Spleen (tissue), 11 donors: ENCODE data around the gene TRIM14. TPM values are rescaled to one million over a fixed set of nuclear protein-coding genes. Genes with fewer than 3 reads are reported as not detected.

ENCODE experiments used
- DNase-seq: peaks from one replicate; pipeline ENCODE4 v3.0.0-alpha.2; 2020
- H3K27ac ChIP-seq, 8 donors: fragments of 200-600 bp; sonication (generic) in 7 of 8; 1 replicate in 4 of 8; 2 replicates in 4 of 8; pipeline versions ENCODE4 v1.5.0 to v1.8.0; 2016 to 2021; ENCODE audit warnings: inconsistent platforms in 4 of 8, mild to moderate bottlenecking in 4 of 8, moderate library complexity in 1 of 8
- H3K27me3 ChIP-seq, 7 donors: fragments of 200-600 bp; sonication (generic) in 6 of 7; replicated peaks in 1 of 7; 1 replicate in 4 of 7; 2 replicates in 3 of 7; pipeline versions ENCODE4 v1.5.0 to v1.8.0; 2016 to 2021; ENCODE audit warnings: inconsistent platforms in 3 of 7, mild to moderate bottlenecking in 1 of 7
- H3K36me3 ChIP-seq, 6 donors: fragments of 200-600 bp; sonication (generic) in 5 of 6; 1 replicate in 4 of 6; 2 replicates in 2 of 6; pipeline versions ENCODE4 v1.5.0 to v1.8.0; 2016 to 2021; ENCODE audit warnings: inconsistent platforms in 2 of 6
- H3K4me1 ChIP-seq, 6 donors: fragments of 200-600 bp; sonication (generic) in 5 of 6; 1 replicate in 3 of 6; 2 replicates in 3 of 6; pipeline versions ENCODE4 v1.5.0 to v1.8.0; 2016 to 2021; ENCODE audit warnings: inconsistent platforms in 3 of 6
- H3K4me3 ChIP-seq, 8 donors: fragments of 200-600 bp; sonication (generic) in 7 of 8; 1 replicate in 4 of 8; 2 replicates in 4 of 8; pipeline versions ENCODE4 v1.5.0 to v1.8.0; 2016 to 2021; ENCODE audit warnings: inconsistent platforms in 4 of 8, mild to moderate bottlenecking in 4 of 8, moderate library complexity in 2 of 8
- H3K9me3 ChIP-seq, 8 donors: fragments of 200-600 bp; sonication (generic) in 7 of 8; 1 replicate in 4 of 8; 2 replicates in 4 of 8; pipeline versions ENCODE4 v1.5.0 to v1.8.0; 2016 to 2021; ENCODE audit warnings: inconsistent platforms in 4 of 8
- POLR2A ChIP-seq, 3 donors: fragments of 450-650 bp; IDR thresholded peaks; one replicate each; pipeline ENCODE4 v1.5.1; 2017; ENCODE audit warnings: antibody characterized with exemption in 3 of 3, mild to moderate bottlenecking in 1 of 3
- POLR2AphosphoS5 ChIP-seq, 3 donors: sonication (generic); formaldehyde crosslinking; IDR thresholded peaks; one replicate each; pipeline ENCODE4 v1.5.1; 2017; ENCODE audit warnings: antibody characterized with exemption in 3 of 3
- WGBS, 5 donors: extraction: QIAGEN DNeasy Blood & Tissue Kit in 3 of 5; methylation state at CpG; one replicate each; pipeline versions ENCODE4 v1.1.5 to v1.1.7; 2013 to 2018; 5-methylcytosine and 5-hydroxymethylcytosine counted together
- intact Hi-C: fragments of 100-400 bp; cut with DNase I; formaldehyde crosslinking; loops from one replicate; pipeline ENCODE4 v1.15.0; 2023; ENCODE audit warnings: low total_unique reads
- polyA plus RNA-seq, 3 donors: library from polyadenylated mRNA; stranded (reverse); fragments of 200-250 nt; gene quantifications; one replicate each; pipeline ENCODE4 v1.2.1, GENCODE V29; 2013
- total RNA-seq, 7 donors: library from RNA; depleted of rRNA in 3 of 7; stranded (reverse); fragments of >200 nt in 3 of 7; fragmentation: NEBNext Ultra II Directional in 4 of 7; extraction: Animal tissue kit (Norgen Biotek cat#: 25700) in 4 of 7; gene quantifications; one replicate each; pipeline versions ENCODE4 v1.1.0 to v1.2.1, GENCODE V29; 2016 to 2021
- TF ChIP-seq, protein P1 (sequence below), 11 experiments: fragments of 200-600 bp in 7 of 11; fragments of 450-650 bp in 4 of 11; sonication (generic) in 4 of 11; IDR thresholded peaks in 8 of 11; conservative IDR thresholded peaks in 3 of 11; 1 replicate in 7 of 11; 2 replicates in 4 of 11; pipeline versions ENCODE4 v1.4.0 to v1.8.0; 2016 to 2021; ENCODE audit warnings: antibody characterized with exemption in 11 of 11, inconsistent platforms in 4 of 11, mild to moderate bottlenecking in 1 of 11
- donor health status: healthy with polysubstance abuse.
- donor health status: DM: no; HTN: no; CAD: no; lungs with moderate emphysema.
- donor health status: DM: no; HTN: no; CAD: no.
- donor health status: Bipolar disorder and iron deficiency.
- donor health status: healthy.
- donor health status: DM: no; HTN: no; CAD: no.
- donor health status: DM: yes; HTN: yes; CAD: no.

The TRIM14 gene
- total and polyA plus RNA-seq, 10 donors = 11.9 to 92.9 (median 58.1) TPM

DNA sequence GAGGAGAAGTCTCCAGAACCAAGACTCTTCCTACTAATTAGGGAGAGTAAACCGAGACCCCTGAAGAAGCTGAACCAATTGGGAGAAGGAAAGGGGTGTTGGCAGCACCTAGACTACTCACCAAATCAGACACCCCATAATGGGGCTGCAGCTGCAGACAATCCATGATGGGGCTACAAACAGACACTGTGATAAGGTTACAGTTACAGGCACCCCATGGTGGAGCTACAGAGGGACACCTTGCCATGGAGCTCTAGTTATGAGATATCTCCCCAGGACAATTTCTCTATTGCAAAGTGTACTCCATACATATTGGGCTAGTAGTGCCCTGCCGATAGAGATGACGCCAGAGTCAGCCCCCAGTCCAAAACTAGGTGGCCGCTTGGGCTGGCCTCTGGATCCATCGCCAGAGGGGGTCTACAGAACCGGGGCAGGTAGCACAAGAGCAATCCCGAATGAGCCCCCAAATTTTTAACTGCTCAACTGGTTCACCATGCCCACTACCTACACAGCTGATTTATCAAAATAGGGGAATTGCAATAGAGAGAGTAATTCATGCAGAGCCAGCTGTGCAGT is 64.6 kb downstream of the TRIM14 start:
- 93 to 100% (median 95%) methylated on average over 6 to 7 of the region's 7 CpGs for WGBS, 5 donors
- Histone ChIP-seq H3K4me3 (no peak overlapping the region), H3K27ac (no peak overlapping the region), H3K27me3 (no peaks in the 10 kb centered on the region), H3K36me3 (peaks cover 0 to 4% (median 0%) of the 10 kb centered on the region in 6 donors), H3K4me1 (peaks cover 6 to 34% (median 28%) of the 10 kb centered on the region in 6 donors), H3K9me3 (no peaks in the 10 kb centered on the region)
- DNase-seq = no peak
- intact Hi-C loops = no loop called here
- TF ChIP-seq POLR2A (IDR thresholded peaks at IDR 0.05) (no peak), POLR2AphosphoS5 (IDR thresholded peaks at IDR 0.05) (no peak)
- TF ChIP-seq, protein P1, sequence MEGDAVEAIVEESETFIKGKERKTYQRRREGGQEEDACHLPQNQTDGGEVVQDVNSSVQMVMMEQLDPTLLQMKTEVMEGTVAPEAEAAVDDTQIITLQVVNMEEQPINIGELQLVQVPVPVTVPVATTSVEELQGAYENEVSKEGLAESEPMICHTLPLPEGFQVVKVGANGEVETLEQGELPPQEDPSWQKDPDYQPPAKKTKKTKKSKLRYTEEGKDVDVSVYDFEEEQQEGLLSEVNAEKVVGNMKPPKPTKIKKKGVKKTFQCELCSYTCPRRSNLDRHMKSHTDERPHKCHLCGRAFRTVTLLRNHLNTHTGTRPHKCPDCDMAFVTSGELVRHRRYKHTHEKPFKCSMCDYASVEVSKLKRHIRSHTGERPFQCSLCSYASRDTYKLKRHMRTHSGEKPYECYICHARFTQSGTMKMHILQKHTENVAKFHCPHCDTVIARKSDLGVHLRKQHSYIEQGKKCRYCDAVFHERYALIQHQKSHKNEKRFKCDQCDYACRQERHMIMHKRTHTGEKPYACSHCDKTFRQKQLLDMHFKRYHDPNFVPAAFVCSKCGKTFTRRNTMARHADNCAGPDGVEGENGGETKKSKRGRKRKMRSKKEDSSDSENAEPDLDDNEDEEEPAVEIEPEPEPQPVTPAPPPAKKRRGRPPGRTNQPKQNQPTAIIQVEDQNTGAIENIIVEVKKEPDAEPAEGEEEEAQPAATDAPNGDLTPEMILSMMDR (IDR thresholded peaks at IDR 0.05 in 8 of 11, conservative IDR thresholded peaks at IDR 0.05 in 3 of 11) = no peak

GRCh38 chr9:98050351-98050750 is 68.7 kb downstream of the TRIM14 start:
- no peak overlapping the region for H3K4me3 ChIP-seq
- H3K4me1 ChIP-seq = peaks cover 0 to 34% (median 14%) of the 10 kb centered on the region in 6 donors
- H3K27ac ChIP-seq = no peak overlapping the region
- no peaks in the 10 kb centered on the region for H3K9me3 ChIP-seq
- peaks cover 0 to 8% (median 0%) of the 10 kb centered on the region in 6 donors for H3K36me3 ChIP-seq
- intact Hi-C loops = no loop called here
- 87 to 99% (median 95%) methylated on average over 4 of the region's 4 CpGs for WGBS, 5 donors
- TF ChIP-seq POLR2A (IDR thresholded peaks at IDR 0.05) (no peak), POLR2AphosphoS5 (IDR thresholded peaks at IDR 0.05) (no peak)
- TF ChIP-seq, protein P1 (IDR thresholded peaks at IDR 0.05 in 8 of 11, conservative IDR thresholded peaks at IDR 0.05 in 3 of 11) = no peak
- DNase-seq = no peak
- H3K27me3 ChIP-seq = no peaks in the 10 kb centered on the region

DNA sequence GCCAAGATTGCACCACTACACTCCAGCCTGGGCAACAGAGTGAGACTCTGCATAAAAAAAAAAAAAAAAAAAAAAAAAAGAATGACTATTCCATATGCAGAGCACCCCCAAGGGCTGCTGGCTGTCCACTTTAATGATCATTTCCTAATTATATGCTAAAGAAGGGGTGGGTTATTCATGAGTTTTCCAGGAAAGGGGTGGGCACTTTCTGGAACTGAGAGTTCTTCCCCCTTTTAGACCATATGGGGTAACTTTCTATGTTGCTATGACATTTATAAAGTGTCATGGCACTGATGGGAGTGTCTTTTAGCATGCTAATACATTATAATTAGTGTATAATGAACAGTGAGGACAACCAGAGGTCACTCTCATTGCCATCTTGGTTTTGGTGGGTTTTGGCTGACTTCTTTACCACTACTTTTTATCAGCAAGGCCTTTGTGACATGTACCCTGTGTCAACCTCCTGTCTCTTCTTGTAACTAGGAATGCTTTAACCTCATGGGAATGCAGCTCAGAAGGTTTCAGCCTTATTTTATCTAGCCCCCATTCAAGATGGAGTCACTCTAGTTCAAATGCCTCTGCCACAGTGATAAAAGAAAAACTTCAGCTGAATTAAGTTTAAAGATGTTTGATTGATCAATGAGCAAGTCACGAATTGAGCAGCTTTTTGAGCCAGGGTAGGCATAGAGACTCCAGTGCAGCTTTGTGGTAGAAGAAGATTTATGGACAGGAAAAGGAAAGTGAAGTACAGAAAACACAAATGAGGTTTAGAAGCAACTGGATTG is 69.5 kb downstream of the TRIM14 start:
- intact Hi-C loops = no loop called here
- Histone ChIP-seq H3K27ac (no peak overlapping the region), H3K4me1 (peaks cover 0 to 43% (median 23%) of the 10 kb centered on the region in 6 donors), H3K36me3 (peaks cover 0 to 8% (median 0%) of the 10 kb centered on the region in 6 donors), H3K4me3 (no peak overlapping the region), H3K27me3 (no peaks in the 10 kb centered on the region), H3K9me3 (no peaks in the 10 kb centered on the region)
- WGBS, 5 donors = 38 to 58% (median 41%) methylated on average over 1 of the region's 1 CpG
- TF ChIP-seq, protein P1 (IDR thresholded peaks at IDR 0.05 in 8 of 11, conservative IDR thresholded peaks at IDR 0.05 in 3 of 11) = no peak
- TF ChIP-seq POLR2AphosphoS5 (IDR thresholded peaks at IDR 0.05) (no peak), POLR2A (IDR thresholded peaks at IDR 0.05) (no peak)
- DNase-seq = no peak

GRCh38 chr9:98047002-98047401 is 72.0 kb downstream of the TRIM14 start:
- TF ChIP-seq POLR2AphosphoS5 (IDR thresholded peaks at IDR 0.05) (no peak), POLR2A (IDR thresholded peaks at IDR 0.05) (no peak)
- TF ChIP-seq, protein P1 (IDR thresholded peaks at IDR 0.05 in 8 of 11, conservative IDR thresholded peaks at IDR 0.05 in 3 of 11) = no peak
- DNase-seq = no peak
- H3K27me3 ChIP-seq = no peaks in the 10 kb centered on the region
- intact Hi-C loops = no loop called here
- H3K36me3 ChIP-seq = peaks cover 0 to 4% (median 0%) of the 10 kb centered on the region in 6 donors
- peak overlapping the region in 1 of 8 donors; percentile 60 for H3K4me3 ChIP-seq
- H3K27ac ChIP-seq = no peak overlapping the region
- H3K9me3 ChIP-seq = no peaks in the 10 kb centered on the region
- WGBS, 5 donors = 52 to 75% (median 66%) methylated on average over 5 of the region's 5 CpGs
- peaks cover 0 to 56% (median 28%) of the 10 kb centered on the region in 6 donors for H3K4me1 ChIP-seq
